OCI-LY3 (cell line): ENCODE measurements around the gene TMEM108.

Experiments
- H2AFZ ChIP-seq: fragments of 200-600, 300-600 bp; shearing (Covaris generic); 2 replicates; pipeline ENCODE4 v1.6.0; 2014; ENCODE audit warnings: antibody characterized with exemption, low read depth, low read length
- H3K27ac ChIP-seq: fragments of 200-600, 300-600 bp; sonication (generic); 2 replicates; pipeline ENCODE4 v1.5.1; 2014; ENCODE audit warnings: mild to moderate bottlenecking, low read length, moderate library complexity, mixed read lengths
- H3K27me3 ChIP-seq: fragments of 200-600, 300-600 bp; sonication (generic); 2 replicates; pipeline ENCODE4 v1.6.1; 2014; ENCODE audit warnings: low read depth, low read length, mixed read lengths
- H3K36me3 ChIP-seq: fragments of 200-600, 300-600 bp; sonication (generic); replicated peaks from 2 replicates; pipeline ENCODE3; 2014; ENCODE audit warnings: low read depth, low read length, mixed read lengths
- H3K4me1 ChIP-seq: fragments of 300-600, 200-600 bp; sonication (generic); 2 replicates; pipeline ENCODE4 v1.6.1; 2014; ENCODE audit warnings: low read length, mixed read lengths
- H3K4me2 ChIP-seq: fragments of 200-600, 300-600 bp; sonication (generic); 2 replicates; pipeline ENCODE4 v1.6.1; 2014; ENCODE audit warnings: low read length, mixed read lengths
- H3K4me3 ChIP-seq: fragments of 300-600, 200-600 bp; sonication (generic); 2 replicates; pipeline ENCODE4 v1.5.1; 2014; ENCODE audit warnings: antibody characterized with exemption, mild to moderate bottlenecking, low read length, moderate library complexity
- H3K79me2 ChIP-seq: fragments of 300-600, 200-600 bp; shearing (Covaris generic); 2 replicates; pipeline ENCODE4 v1.6.1; 2014; ENCODE audit warnings: mild to moderate bottlenecking, low read length, mixed read lengths
- H3K9ac ChIP-seq: fragments of 300-600, 200-600 bp; shearing (Covaris generic); 2 replicates; pipeline ENCODE4 v1.6.0; 2014; ENCODE audit warnings: mild to moderate bottlenecking, low read length, moderate library complexity
- H3K9me3 ChIP-seq: fragments of 200-600, 300-600 bp; shearing (Covaris generic); 2 replicates; pipeline ENCODE4 v1.6.1; 2014; ENCODE audit warnings: low read length, mixed read lengths; ENCODE audit not compliant: insufficient read depth
- H4K20me1 ChIP-seq: fragments of 200-600, 300-600 bp; sonication (generic); 2 replicates; pipeline ENCODE4 v1.6.1; 2016; ENCODE audit warnings: low read length, mixed read lengths; ENCODE audit not compliant: insufficient read depth
- EZH2phosphoT487 ChIP-seq: fragments of 200-600 bp; shearing (Covaris generic); IDR thresholded peaks from 2 replicates; pipeline ENCODE4 v1.6.1; 2018; ENCODE audit warnings: antibody characterized with exemption, mixed run types, low read depth
- TF ChIP-seq, protein P1 (sequence below): fragments of 200-600, 300-600 bp; sonication (generic); IDR thresholded peaks from 2 replicates; pipeline ENCODE4 v1.5.1; 2014; ENCODE audit warnings: antibody characterized with exemption, low read length, low read depth

Gene TMEM108

GRCh38 chr3:133258358-133258757 is 220.2 kb downstream of the TMEM108 start:
- Histone ChIP-seq H3K9me3 (no peaks in the 10 kb centered on the region), H3K9ac (no peak overlapping the region), H3K4me2 (no peak overlapping the region), H2AFZ (no peak overlapping the region), H4K20me1 (no peaks in the 10 kb centered on the region), H3K27me3 (peaks cover 11% of the 10 kb centered on the region), H3K4me1 (no peaks in the 10 kb centered on the region), H3K79me2 (no peaks in the 10 kb centered on the region), H3K27ac (no peak overlapping the region), H3K36me3 (no peaks in the 10 kb centered on the region), H3K4me3 (no peak overlapping the region)
- TF ChIP-seq EZH2phosphoT487 = no peak
- TF ChIP-seq, protein P1, sequence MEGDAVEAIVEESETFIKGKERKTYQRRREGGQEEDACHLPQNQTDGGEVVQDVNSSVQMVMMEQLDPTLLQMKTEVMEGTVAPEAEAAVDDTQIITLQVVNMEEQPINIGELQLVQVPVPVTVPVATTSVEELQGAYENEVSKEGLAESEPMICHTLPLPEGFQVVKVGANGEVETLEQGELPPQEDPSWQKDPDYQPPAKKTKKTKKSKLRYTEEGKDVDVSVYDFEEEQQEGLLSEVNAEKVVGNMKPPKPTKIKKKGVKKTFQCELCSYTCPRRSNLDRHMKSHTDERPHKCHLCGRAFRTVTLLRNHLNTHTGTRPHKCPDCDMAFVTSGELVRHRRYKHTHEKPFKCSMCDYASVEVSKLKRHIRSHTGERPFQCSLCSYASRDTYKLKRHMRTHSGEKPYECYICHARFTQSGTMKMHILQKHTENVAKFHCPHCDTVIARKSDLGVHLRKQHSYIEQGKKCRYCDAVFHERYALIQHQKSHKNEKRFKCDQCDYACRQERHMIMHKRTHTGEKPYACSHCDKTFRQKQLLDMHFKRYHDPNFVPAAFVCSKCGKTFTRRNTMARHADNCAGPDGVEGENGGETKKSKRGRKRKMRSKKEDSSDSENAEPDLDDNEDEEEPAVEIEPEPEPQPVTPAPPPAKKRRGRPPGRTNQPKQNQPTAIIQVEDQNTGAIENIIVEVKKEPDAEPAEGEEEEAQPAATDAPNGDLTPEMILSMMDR = no peak

DNA sequence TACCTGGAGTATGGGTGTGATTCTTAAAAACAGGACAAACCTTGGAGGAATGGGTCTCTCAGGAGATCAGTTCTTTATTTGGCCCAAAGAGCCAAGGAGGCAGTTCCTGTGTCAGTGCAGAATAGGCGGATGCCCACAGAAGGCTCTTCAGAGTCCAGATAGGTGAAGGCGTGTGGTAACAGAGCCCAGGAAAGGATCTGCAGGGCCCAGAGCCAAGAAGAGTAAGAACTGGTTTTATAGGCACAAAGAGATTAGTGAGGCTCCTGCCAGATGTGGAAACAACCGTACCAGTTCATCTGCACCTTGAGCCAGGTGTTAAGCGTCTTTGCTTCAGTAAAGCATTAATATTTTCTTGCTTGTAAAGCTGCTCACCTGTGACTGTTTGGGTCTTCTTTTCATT is 221.6 kb downstream of the TMEM108 start:
- H4K20me1 ChIP-seq = no peaks in the 10 kb centered on the region
- H3K4me1 ChIP-seq = no peaks in the 10 kb centered on the region
- no peak overlapping the region for H3K27ac ChIP-seq
- H3K27me3 ChIP-seq = peaks cover 18% of the 10 kb centered on the region
- no peak overlapping the region for H3K4me3 ChIP-seq
- H3K79me2 ChIP-seq = no peaks in the 10 kb centered on the region
- no peak overlapping the region for H2AFZ ChIP-seq
- no peak overlapping the region for H3K4me2 ChIP-seq
- TF ChIP-seq, protein P1 = no peak
- no peak for TF ChIP-seq EZH2phosphoT487
- H3K36me3 ChIP-seq = no peaks in the 10 kb centered on the region
- H3K9me3 ChIP-seq = no peaks in the 10 kb centered on the region
- no peak overlapping the region for H3K9ac ChIP-seq

DNA sequence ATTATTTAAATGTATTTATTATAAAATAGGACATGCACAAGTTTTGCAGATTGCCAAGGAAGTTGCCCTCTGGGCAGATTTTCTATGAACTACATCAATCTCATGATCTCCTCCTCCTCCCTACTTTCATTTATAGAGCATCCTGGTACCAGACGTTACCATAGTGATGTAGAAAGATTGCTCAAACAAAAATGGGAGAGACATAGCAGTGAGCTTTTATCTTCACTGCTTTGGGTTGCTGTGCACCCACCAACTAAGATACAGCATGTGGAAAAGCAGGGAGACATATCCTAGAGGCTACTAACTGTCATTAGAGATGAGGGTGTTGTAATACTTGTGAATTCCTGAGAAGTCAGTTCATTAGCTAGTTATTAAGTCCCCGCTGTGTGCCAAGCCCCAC is 224.1 kb downstream of the TMEM108 start:
- H4K20me1 ChIP-seq = no peaks in the 10 kb centered on the region
- H3K9ac ChIP-seq = no peak overlapping the region
- H3K27ac ChIP-seq = no peak overlapping the region
- H3K4me2 ChIP-seq = no peak overlapping the region
- no peaks in the 10 kb centered on the region for H3K4me1 ChIP-seq
- H3K9me3 ChIP-seq = no peaks in the 10 kb centered on the region
- H2AFZ ChIP-seq = no peak overlapping the region
- H3K36me3 ChIP-seq = no peaks in the 10 kb centered on the region
- H3K79me2 ChIP-seq = no peaks in the 10 kb centered on the region
- TF ChIP-seq, protein P1 = no peak
- no peak for TF ChIP-seq EZH2phosphoT487
- H3K27me3 ChIP-seq = peaks cover 33% of the 10 kb centered on the region
- no peak overlapping the region for H3K4me3 ChIP-seq

- no peak overlapping the region for H3K27ac ChIP-seq
These were observed 226.7 kb downstream of the TMEM108 start for GRCh38 chr3:133264920-133265319.

More at GRCh38 chr3:133264920-133265319, 226.7 kb downstream of the TMEM108 start:
- Histone ChIP-seq H2AFZ (no peak overlapping the region), H3K4me1 (no peaks in the 10 kb centered on the region), H4K20me1 (no peaks in the 10 kb centered on the region), H3K79me2 (no peaks in the 10 kb centered on the region), H3K36me3 (no peaks in the 10 kb centered on the region), H3K4me2 (no peak overlapping the region), H3K9ac (no peak overlapping the region), H3K27me3 (peaks cover 58% of the 10 kb centered on the region), H3K9me3 (no peaks in the 10 kb centered on the region), H3K4me3 (no peak overlapping the region)
- TF ChIP-seq, protein P1 = no peak
- no peak for TF ChIP-seq EZH2phosphoT487
